ENCODE results near the gene TBPL1.

TBPL1 gene

DNA sequence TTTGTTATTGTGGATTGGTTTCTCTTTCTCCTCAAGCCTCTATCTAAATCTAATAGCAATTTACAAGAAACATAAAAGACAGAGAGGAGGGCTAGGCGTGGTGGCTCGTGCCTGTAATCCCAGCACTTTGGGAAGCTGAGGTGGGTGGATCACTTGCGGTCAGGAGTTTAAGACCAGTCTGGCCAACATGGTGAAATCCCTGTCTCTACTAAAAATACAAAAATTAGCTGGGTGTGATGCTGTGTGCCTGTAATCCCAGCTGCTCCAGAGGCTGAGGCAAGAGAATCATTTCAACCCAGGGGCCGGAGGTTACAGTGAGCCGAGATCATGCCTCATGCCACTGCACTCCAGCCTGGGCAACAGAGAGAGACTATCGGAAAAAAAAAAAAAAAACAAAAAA is 52.8 kb downstream of the TBPL1 start:
- Histone ChIP-seq H3K36me3 (ENCODE audit: control insufficient read depth, insufficient read depth, low read length) (no peaks in the 10 kb centered on the region), H3K4me1 (ENCODE audit: control insufficient read depth, insufficient read depth, low read length) (peaks cover 9% of the 10 kb centered on the region), H3K4me3 (ENCODE audit: low read length) (no peak overlapping the region), H3K27me3 (ENCODE audit: control insufficient read depth, insufficient read depth, low read length) (no peaks in the 10 kb centered on the region), H3K9me3 (ENCODE audit: control insufficient read depth, low read length) (no peaks in the 10 kb centered on the region), H3K9ac (ENCODE audit: low read length) (no peak overlapping the region)

DNA sequence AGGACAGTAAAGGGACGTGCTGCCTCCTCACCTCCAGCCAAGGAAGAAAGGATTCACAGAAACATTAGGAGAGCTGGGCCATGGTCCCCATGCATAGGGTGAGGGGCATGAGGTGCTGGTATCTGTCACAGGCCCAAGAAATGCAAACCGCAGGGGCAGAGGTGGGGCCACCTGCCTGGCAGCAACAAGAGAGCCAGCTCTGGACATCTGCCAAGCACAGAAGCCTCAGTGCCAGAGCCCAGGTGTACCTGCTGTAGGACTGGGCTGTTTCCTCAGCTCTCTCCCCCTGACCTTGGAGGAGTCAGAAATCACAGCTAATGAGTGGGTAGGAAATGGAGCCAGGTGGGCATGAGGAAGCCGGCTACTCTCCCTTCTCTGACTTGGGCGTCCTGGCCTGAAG is 54.1 kb downstream of the TBPL1 start:
- Histone ChIP-seq H3K4me1 (ENCODE audit: control insufficient read depth, insufficient read depth, low read length) (peaks cover 9% of the 10 kb centered on the region), H3K9me3 (ENCODE audit: control insufficient read depth, low read length) (no peaks in the 10 kb centered on the region), H3K4me3 (ENCODE audit: low read length) (no peak overlapping the region), H3K27me3 (ENCODE audit: control insufficient read depth, insufficient read depth, low read length) (no peaks in the 10 kb centered on the region), H3K9ac (ENCODE audit: low read length) (no peak overlapping the region), H3K36me3 (ENCODE audit: control insufficient read depth, insufficient read depth, low read length) (no peaks in the 10 kb centered on the region)

DNA sequence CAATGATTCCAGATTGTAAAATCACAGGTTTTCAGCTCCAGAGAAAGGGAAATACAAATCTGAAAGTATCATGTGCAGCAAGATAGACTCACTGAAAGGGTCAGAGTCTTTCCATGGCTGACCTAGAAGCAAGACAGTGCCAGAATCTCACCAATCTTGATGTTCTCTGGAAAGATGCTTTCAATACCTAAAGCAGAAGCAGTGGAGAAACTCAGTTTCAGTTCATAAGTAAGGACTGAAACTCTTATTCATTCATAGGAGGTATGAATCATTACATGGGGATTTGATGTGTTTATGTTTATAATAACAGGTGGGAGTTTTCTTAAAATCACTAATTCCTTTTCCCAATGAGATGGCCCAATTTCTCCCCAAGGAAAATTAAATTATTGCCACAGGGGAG is 56.9 kb downstream of the TBPL1 start:
- Histone ChIP-seq H3K27me3 (ENCODE audit: control insufficient read depth, insufficient read depth, low read length) (no peaks in the 10 kb centered on the region), H3K36me3 (ENCODE audit: control insufficient read depth, insufficient read depth, low read length) (no peaks in the 10 kb centered on the region), H3K4me1 (ENCODE audit: control insufficient read depth, insufficient read depth, low read length) (peaks cover 9% of the 10 kb centered on the region), H3K9me3 (ENCODE audit: control insufficient read depth, low read length) (no peaks in the 10 kb centered on the region), H3K4me3 (ENCODE audit: low read length) (no peak overlapping the region), H3K9ac (ENCODE audit: low read length) (no peak overlapping the region)

DNA sequence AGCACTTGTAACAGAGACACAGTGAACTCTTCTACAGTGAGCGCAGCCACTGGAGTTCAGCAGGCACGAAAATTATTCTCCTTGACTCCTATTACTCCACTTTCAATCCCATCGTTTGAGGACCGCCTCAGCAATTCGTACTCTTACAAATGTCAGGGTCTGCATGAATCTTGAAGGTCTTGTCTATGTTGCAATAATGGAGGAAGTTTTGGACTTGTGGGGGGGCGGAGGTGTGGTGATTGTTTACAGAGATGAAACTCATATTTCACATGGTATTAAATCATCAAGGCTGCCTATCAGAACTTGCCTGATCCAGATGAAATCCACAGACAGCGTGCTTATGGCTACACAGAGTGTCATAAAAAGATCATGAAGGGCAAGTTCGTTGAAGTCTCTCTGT is 57.4 kb downstream of the TBPL1 start:
- Histone ChIP-seq H3K4me3 (ENCODE audit: low read length) (no peak overlapping the region), H3K9me3 (ENCODE audit: control insufficient read depth, low read length) (no peaks in the 10 kb centered on the region), H3K9ac (ENCODE audit: low read length) (no peak overlapping the region), H3K27me3 (ENCODE audit: control insufficient read depth, insufficient read depth, low read length) (no peaks in the 10 kb centered on the region), H3K4me1 (ENCODE audit: control insufficient read depth, insufficient read depth, low read length) (peaks cover 9% of the 10 kb centered on the region), H3K36me3 (ENCODE audit: control insufficient read depth, insufficient read depth, low read length) (no peaks in the 10 kb centered on the region)

DNA sequence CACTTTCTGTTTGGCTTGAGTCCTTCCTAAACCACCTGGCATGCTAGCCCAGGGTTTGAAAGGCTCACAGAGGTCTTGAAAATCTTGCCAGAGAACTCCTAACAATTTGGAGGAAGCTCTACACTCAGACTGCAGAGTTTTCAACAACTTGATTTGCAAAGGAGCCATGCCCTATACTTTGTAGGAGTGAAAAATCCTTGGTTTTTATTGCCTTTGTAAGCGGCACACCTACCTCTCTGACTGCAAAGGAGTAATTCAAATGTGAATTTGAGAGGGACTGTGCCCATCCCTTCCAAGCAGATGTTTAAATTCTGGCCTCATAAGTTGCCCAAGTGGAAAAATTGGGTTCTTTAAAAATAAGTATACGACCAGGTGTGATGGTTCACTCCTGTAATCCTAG is 58.0 kb downstream of the TBPL1 start:
- Histone ChIP-seq H3K27me3 (ENCODE audit: control insufficient read depth, insufficient read depth, low read length) (no peaks in the 10 kb centered on the region), H3K9me3 (ENCODE audit: control insufficient read depth, low read length) (no peaks in the 10 kb centered on the region), H3K4me1 (ENCODE audit: control insufficient read depth, insufficient read depth, low read length) (peaks cover 9% of the 10 kb centered on the region), H3K9ac (ENCODE audit: low read length) (no peak overlapping the region), H3K36me3 (ENCODE audit: control insufficient read depth, insufficient read depth, low read length) (no peaks in the 10 kb centered on the region), H3K4me3 (ENCODE audit: low read length) (no peak overlapping the region)

DNA sequence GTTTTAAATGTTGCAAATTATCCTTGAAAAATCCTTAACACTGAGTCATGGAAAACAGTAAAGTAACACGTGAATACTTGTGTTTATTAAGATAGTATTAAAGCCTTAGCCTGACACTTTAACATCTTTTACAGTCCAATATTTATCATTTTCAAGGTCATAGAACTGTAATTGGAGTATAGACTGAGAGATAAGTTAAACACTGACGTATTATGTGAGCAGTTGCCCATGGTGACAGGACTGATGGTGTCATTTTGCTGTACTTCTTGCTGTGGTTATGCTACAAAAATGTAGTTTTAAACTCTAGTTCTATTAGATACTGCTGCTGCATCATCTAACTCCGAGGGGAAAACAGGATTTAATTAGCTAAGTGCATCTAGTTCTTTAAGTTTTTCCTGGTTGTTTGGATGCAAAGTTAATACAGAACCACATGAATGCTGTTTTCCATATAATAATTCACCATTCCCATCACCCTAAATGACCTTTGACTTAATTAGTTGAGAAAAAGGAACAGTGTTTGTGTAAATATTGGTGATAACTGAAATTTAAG is 61.6 kb downstream of the TBPL1 start:
- H3K9ac ChIP-seq (ENCODE audit: low read length), result no peak overlapping the region
- H3K27me3 ChIP-seq (ENCODE audit: control insufficient read depth, insufficient read depth, low read length), result no peaks in the 10 kb centered on the region

DNA sequence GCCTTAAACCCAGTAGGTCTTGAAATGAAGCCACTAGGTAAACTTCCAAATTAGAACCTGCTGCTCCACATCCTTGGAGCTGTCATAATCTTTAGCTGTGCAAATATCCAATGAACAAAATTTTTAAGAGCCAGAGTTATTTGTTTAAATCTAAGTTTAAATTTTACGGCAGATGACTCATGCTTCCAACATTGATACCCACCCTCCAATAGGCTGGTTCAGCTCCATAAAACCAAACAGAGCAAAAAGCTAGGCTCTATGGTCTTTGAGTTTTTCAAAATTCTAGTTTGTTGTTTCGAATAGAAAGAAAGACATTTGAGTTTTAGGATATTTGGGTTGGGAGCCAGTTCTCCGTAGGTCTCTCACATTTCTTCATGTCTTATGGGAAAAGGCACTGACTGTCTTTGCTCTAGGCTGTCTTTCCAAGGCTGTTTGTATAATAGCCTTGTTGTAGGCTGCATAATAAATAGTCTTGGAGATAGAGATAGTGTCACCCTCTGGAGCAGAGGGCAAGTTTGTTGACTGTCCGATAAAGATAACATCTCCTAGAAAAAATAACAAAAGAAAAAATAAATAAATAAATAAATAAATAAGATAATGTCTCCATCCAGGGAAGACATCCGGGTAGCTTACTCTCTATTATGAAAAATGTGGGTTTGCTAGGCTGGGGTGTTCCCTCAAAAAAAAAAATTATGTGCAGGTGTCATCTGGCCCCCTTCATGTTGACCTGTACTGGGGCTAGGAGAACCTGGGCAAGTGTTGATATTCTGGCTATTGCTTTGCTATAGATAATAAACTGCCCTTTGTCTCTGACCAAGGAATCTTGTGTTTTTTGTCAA is 62.9 kb downstream of the TBPL1 start:
- Histone ChIP-seq H3K4me1 (ENCODE audit: control insufficient read depth, insufficient read depth, low read length) (no peaks in the 10 kb centered on the region), H3K9me3 (ENCODE audit: control insufficient read depth, low read length) (no peaks in the 10 kb centered on the region), H3K27me3 (ENCODE audit: control insufficient read depth, insufficient read depth, low read length) (no peaks in the 10 kb centered on the region), H3K4me3 (ENCODE audit: low read length) (no peak overlapping the region), H3K36me3 (ENCODE audit: control insufficient read depth, insufficient read depth, low read length) (no peaks in the 10 kb centered on the region), H3K9ac (ENCODE audit: low read length) (no peak overlapping the region)

More for the DNA sequence above, 61.6 kb downstream of the TBPL1 start:
- H3K36me3 ChIP-seq (ENCODE audit: control insufficient read depth, insufficient read depth, low read length), result no peaks in the 10 kb centered on the region
- H3K4me1 ChIP-seq (ENCODE audit: control insufficient read depth, insufficient read depth, low read length), result no peaks in the 10 kb centered on the region
- H3K4me3 ChIP-seq (ENCODE audit: low read length), result no peak overlapping the region
- no peaks in the 10 kb centered on the region for H3K9me3 ChIP-seq (ENCODE audit: control insufficient read depth, low read length)

DNA sequence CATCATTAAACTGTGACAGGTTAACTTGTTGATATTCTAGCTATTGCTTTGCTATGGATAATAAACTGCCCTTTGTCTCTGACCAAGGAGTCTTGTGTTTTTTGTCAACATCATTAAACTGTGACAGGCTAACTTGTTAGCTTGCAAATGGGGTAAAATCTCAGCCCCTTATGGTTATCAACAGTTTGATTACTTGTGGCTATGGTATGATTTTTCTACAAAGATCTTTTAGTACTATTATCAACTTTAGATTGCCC is 63.5 kb downstream of the TBPL1 start:
- Histone ChIP-seq H3K9ac (ENCODE audit: low read length) (no peak overlapping the region), H3K9me3 (ENCODE audit: control insufficient read depth, low read length) (no peaks in the 10 kb centered on the region), H3K36me3 (ENCODE audit: control insufficient read depth, insufficient read depth, low read length) (no peaks in the 10 kb centered on the region), H3K4me3 (ENCODE audit: low read length) (no peak overlapping the region), H3K4me1 (ENCODE audit: control insufficient read depth, insufficient read depth, low read length) (no peaks in the 10 kb centered on the region), H3K27me3 (ENCODE audit: control insufficient read depth, insufficient read depth, low read length) (no peaks in the 10 kb centered on the region)

DNA sequence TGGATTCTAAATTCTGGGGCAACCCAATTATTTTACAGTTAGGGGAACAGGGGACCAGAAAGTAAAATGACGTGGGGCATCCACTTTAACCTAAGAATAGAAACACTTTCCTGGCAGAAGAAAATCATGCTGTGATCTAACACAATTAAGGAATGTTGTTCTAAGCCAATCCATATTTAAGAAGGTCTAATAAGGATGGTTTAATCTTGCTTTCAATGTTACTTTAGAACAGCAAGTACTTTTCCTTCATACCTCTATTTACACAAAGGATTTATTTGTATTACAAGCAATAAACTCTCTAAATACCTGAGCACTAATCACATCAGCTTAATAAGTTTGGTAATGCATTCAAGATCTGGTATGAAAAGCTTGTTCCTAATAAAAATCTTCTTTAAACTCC is 67.0 kb downstream of the TBPL1 start:
- Histone ChIP-seq H3K9ac (ENCODE audit: low read length) (no peak overlapping the region), H3K4me1 (ENCODE audit: control insufficient read depth, insufficient read depth, low read length) (no peaks in the 10 kb centered on the region), H3K9me3 (ENCODE audit: control insufficient read depth, low read length) (no peaks in the 10 kb centered on the region), H3K36me3 (ENCODE audit: control insufficient read depth, insufficient read depth, low read length) (no peaks in the 10 kb centered on the region), H3K4me3 (ENCODE audit: low read length) (no peak overlapping the region), H3K27me3 (ENCODE audit: control insufficient read depth, insufficient read depth, low read length) (no peaks in the 10 kb centered on the region)

DNA sequence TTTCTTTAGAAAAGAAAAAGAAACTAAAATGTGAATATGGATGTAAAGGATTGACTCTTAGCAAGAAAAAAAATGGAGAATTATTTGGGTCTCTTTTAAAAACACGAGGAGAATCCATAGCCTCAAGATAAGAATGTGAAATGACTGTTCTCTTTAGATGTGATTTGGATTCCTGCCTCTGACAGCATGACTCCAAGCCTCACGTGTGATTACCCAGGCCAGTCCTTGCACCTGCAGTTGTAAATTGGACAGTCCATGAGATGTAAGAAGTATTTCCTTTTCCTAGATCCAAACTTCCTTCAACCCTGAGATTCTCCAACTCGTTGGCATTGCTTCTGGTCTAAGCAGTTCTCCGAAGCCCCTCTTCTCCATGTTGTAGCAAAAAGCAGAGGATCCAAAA is 67.5 kb downstream of the TBPL1 start:
- no peaks in the 10 kb centered on the region for H3K36me3 ChIP-seq (ENCODE audit: control insufficient read depth, insufficient read depth, low read length)
- no peak overlapping the region for H3K4me3 ChIP-seq (ENCODE audit: low read length)
- H3K9me3 ChIP-seq (ENCODE audit: control insufficient read depth, low read length), result no peaks in the 10 kb centered on the region
- H3K9ac ChIP-seq (ENCODE audit: low read length), result no peak overlapping the region
- no peaks in the 10 kb centered on the region for H3K27me3 ChIP-seq (ENCODE audit: control insufficient read depth, insufficient read depth, low read length)
- no peaks in the 10 kb centered on the region for H3K4me1 ChIP-seq (ENCODE audit: control insufficient read depth, insufficient read depth, low read length)

DNA sequence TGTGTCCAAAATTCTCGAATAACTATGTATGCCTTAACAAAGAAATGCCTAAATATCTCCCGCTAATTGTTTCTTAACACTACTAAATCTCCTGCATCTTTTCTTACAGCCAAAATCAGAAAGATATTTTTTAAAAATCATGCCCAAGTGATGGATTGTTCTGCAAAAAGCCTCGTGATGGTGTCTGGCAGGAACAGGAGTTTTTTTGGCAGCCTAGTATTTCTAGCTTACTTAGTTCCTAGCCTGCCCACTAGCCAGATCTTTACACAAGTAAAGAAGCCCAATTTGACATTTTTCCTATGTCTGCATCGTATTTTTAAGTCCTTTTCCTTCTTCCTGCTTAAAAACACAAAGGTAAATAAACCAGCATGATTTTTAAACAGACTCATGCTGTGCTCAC is 67.9 kb downstream of the TBPL1 start:
- Histone ChIP-seq H3K4me3 (ENCODE audit: low read length) (no peak overlapping the region), H3K9ac (ENCODE audit: low read length) (no peak overlapping the region), H3K4me1 (ENCODE audit: control insufficient read depth, insufficient read depth, low read length) (no peaks in the 10 kb centered on the region), H3K36me3 (ENCODE audit: control insufficient read depth, insufficient read depth, low read length) (no peaks in the 10 kb centered on the region), H3K27me3 (ENCODE audit: control insufficient read depth, insufficient read depth, low read length) (no peaks in the 10 kb centered on the region), H3K9me3 (ENCODE audit: control insufficient read depth, low read length) (no peaks in the 10 kb centered on the region)

DNA sequence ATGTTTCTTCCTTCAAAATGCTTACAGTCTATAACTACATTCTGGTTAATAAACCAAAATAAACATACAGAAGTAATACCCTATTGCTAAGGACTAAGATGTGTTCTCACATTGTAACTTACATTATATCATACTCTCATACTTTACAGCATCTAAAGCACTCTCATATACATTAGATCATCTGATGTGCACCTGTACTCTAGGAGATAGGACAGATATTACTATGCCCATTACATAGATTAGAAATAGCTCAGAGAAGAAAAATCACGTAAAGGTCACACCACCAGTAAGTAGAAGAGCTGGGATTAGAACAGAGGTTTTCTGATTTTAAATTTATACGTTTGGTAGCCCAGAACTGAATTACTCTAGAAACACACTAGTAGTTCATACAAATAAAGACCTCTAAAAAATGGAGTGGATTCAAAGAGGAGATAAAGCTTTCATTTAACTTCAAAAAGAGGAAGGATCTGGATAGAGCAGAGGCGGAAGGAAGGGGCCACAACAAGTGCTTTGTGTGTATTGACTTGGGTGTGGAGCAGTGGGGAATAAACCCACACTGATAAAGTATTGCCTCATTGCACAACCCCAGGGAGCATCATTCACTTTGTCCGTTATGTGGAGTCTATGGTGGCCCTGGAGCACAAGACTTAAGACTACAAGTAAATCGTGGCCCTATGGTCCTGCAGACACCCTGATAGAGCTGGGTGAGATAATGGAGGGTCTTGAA is 68.5 kb downstream of the TBPL1 start:
- H3K9me3 ChIP-seq (ENCODE audit: control insufficient read depth, low read length), result no peaks in the 10 kb centered on the region
- H3K27me3 ChIP-seq (ENCODE audit: control insufficient read depth, insufficient read depth, low read length), result no peaks in the 10 kb centered on the region
- H3K36me3 ChIP-seq (ENCODE audit: control insufficient read depth, insufficient read depth, low read length), result no peaks in the 10 kb centered on the region
- H3K4me3 ChIP-seq (ENCODE audit: low read length), result no peak overlapping the region
- H3K9ac ChIP-seq (ENCODE audit: low read length), result no peak overlapping the region
- no peaks in the 10 kb centered on the region for H3K4me1 ChIP-seq (ENCODE audit: control insufficient read depth, insufficient read depth, low read length)
